DND-41 (cell line): ENCODE data around the gene CNIH1.

ENCODE experiments used
- ATAC-seq: fragments of 200-7000 bp; cut with Tn5 transposase; 3 replicates; pipeline ENCODE4 v1.9.1; 2021; ENCODE audit warnings: low read depth; ENCODE audit not compliant: insufficient read depth
- DNase-seq: peaks from one replicate; pipeline ENCODE4 v3.0.0-alpha.2; 2020
- H2AFZ ChIP-seq: 2 replicates; pipeline ENCODE4 v1.6.0; 2012; ENCODE audit warnings: low read depth, low read length
- H3K27ac ChIP-seq: 2 replicates; pipeline ENCODE4 v1.5.1; 2012; ENCODE audit warnings: low read length, inconsistent platforms
- H3K27me3 ChIP-seq: fragments of 200-600 bp; sonication (generic); 2 replicates; pipeline ENCODE4 v1.6.0; 2012; ENCODE audit warnings: low read length, mild to moderate bottlenecking, inconsistent platforms; ENCODE audit not compliant: insufficient read depth, poor library complexity
- H3K36me3 ChIP-seq: 2 replicates; pipeline ENCODE4 v1.5.1; 2012; ENCODE audit warnings: low read length, inconsistent platforms; ENCODE audit not compliant: insufficient read depth
- H3K4me1 ChIP-seq: 2 replicates; pipeline ENCODE4 v1.5.1; 2012; ENCODE audit warnings: mild to moderate bottlenecking, low read length; ENCODE audit not compliant: insufficient read depth
- H3K4me2 ChIP-seq: 2 replicates; pipeline ENCODE4 v1.6.0; 2012; ENCODE audit warnings: mild to moderate bottlenecking, moderate library complexity, low read length, inconsistent platforms; ENCODE audit not compliant: insufficient read depth
- H3K4me3 ChIP-seq, 2 experiments: fragments of 200-600 bp in 1 of 2; shearing (Covaris generic) in 1 of 2; 2 replicates each; pipeline ENCODE4 v1.5.1; 2012 to 2016; ENCODE audit warnings: inconsistent platforms in 2 of 2, low read length in 2 of 2, mild to moderate bottlenecking in 2 of 2, low read depth in 1 of 2, moderate library complexity in 1 of 2
- H3K79me2 ChIP-seq: 2 replicates; pipeline ENCODE4 v1.6.0; 2012; ENCODE audit warnings: low read length, inconsistent platforms; ENCODE audit not compliant: insufficient read depth
- H3K9ac ChIP-seq: 2 replicates; pipeline ENCODE4 v1.6.0; 2012; ENCODE audit warnings: low read depth, mild to moderate bottlenecking, inconsistent platforms, low read length, moderate library complexity
- H3K9me3 ChIP-seq: 2 replicates; pipeline ENCODE4 v1.5.1; 2012; ENCODE audit warnings: low read length, moderate library complexity, mild to moderate bottlenecking, inconsistent platforms; ENCODE audit not compliant: insufficient read depth, severe bottlenecking
- H4K20me1 ChIP-seq: 2 replicates; pipeline ENCODE4 v1.6.0; 2012; ENCODE audit warnings: low read length; ENCODE audit not compliant: insufficient read depth
- EZH2 ChIP-seq: IDR thresholded peaks from 3 replicates; pipeline ENCODE4 v1.6.1; 2012; ENCODE audit warnings: borderline replicate concordance, low read depth, mild to moderate bottlenecking, moderate library complexity, low read length, inconsistent platforms; ENCODE audit not compliant: severe bottlenecking
- TF ChIP-seq, protein P1 (sequence below): IDR thresholded peaks from 2 replicates; pipeline ENCODE4 v1.5.1; 2012; ENCODE audit warnings: borderline replicate concordance, low read length, moderate library complexity, mild to moderate bottlenecking; ENCODE audit not compliant: poor library complexity, severe bottlenecking; ENCODE audit errors: extremely low read depth

CNIH1 gene

DNA sequence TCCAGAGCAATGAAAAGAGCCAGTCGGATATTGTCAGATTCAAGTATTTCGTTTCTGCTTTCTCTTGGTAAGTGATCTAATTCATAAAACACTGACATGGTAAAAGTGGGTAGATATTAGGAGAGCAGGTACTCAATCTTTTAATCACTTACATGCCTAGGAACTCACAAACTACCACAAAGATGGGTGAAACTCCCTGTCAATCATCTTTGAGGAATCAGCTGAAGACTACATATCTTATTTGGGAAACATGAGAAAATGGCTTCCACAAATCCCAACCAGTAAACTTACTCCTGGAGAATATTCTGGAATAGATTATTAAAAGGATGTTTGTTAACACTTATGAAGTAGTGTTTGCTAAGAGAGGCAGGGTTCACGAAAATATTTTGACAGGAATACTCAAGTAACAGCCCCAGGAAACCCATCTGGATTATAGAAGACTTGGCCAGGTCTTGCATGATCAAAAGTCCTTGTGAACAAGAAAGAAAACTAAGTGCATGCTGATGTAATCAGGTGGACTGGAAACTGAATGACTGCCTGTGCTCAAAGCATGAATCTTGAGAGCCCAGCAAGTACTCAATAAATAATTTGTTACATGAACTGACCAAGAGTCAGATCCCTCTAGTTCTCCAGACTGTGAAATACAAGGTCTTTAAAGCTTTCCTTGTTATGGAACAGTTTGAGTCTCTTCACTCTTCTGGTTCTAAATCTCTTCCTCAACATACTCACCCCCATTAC, 15.5 kb downstream of the CNIH1 start:
- ATAC-seq, result no peak
- Histone ChIP-seq H4K20me1 (peaks cover 10% of the 10 kb centered on the region; the same call in 1 of the 2 replicates), H3K4me2 (no peak overlapping the region), H3K36me3 (peaks cover 90% of the 10 kb centered on the region), H3K4me1 (no peaks in the 10 kb centered on the region), H3K27ac (no peak overlapping the region), H3K79me2 (peaks cover 14% of the 10 kb centered on the region), H3K9ac (no peak overlapping the region), H2AFZ (no peak overlapping the region), H3K9me3 (no peaks in the 10 kb centered on the region), H3K27me3 (no peaks in the 10 kb centered on the region), H3K4me3 (no peak overlapping the region)
- TF ChIP-seq, protein P1, sequence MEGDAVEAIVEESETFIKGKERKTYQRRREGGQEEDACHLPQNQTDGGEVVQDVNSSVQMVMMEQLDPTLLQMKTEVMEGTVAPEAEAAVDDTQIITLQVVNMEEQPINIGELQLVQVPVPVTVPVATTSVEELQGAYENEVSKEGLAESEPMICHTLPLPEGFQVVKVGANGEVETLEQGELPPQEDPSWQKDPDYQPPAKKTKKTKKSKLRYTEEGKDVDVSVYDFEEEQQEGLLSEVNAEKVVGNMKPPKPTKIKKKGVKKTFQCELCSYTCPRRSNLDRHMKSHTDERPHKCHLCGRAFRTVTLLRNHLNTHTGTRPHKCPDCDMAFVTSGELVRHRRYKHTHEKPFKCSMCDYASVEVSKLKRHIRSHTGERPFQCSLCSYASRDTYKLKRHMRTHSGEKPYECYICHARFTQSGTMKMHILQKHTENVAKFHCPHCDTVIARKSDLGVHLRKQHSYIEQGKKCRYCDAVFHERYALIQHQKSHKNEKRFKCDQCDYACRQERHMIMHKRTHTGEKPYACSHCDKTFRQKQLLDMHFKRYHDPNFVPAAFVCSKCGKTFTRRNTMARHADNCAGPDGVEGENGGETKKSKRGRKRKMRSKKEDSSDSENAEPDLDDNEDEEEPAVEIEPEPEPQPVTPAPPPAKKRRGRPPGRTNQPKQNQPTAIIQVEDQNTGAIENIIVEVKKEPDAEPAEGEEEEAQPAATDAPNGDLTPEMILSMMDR, result no peak
- TF ChIP-seq EZH2, result no peak
- DNase-seq, result no peak

DNA sequence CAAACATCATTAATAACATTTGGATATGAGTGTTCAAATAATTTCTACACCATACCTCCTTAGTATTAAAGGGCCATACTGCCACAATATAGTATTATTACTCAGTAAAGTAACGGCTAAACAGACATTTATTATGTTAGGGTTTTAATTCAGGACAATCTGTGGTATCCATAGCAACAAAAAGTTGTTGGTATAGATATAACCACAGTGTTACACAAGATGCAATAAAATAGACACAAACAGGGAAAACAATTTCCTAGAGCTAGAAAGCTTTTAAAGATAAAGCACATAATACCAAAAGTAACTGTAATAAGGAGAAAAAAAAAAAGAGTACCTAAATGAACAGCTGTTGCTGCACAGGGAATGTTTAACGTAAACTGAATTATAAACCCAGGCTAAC, 16.1 kb downstream of the CNIH1 start:
- Histone ChIP-seq H4K20me1 (peaks cover 8% of the 10 kb centered on the region; the same call in 1 of the 2 replicates), H3K9ac (no peak overlapping the region), H3K27ac (no peak overlapping the region), H3K27me3 (no peaks in the 10 kb centered on the region), H3K79me2 (peaks cover 8% of the 10 kb centered on the region), H3K4me3 (no peak overlapping the region), H3K9me3 (no peaks in the 10 kb centered on the region), H2AFZ (no peak overlapping the region), H3K4me2 (no peak overlapping the region), H3K36me3 (peaks cover 90% of the 10 kb centered on the region), H3K4me1 (no peaks in the 10 kb centered on the region)
- DNase-seq (no peak), ATAC-seq (no peak)
- no peak for TF ChIP-seq EZH2
- TF ChIP-seq, protein P1, result no peak

DNA sequence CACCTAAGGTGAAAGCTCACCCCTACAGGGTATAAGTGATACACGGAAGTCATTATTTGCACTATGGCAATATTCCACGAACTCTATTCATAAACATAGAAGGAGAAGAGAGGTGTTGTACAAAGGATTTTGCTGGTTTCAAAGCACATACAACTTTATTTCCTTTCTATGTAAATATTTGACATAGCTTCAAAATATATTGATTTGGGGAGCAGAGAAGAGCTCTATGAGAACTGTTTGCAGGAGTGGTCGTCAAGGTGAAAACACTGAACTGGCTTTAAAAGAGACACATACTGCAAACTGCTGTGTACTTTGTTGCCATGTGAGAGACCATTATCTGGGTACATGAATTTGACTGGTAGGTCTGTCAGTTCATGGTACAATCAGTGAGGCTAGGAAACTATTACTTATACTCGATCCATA, 16.7 kb downstream of the CNIH1 start:
- Histone ChIP-seq H3K4me1 (no peaks in the 10 kb centered on the region), H3K4me2 (no peak overlapping the region), H3K36me3 (peaks cover 84% of the 10 kb centered on the region), H2AFZ (no peak overlapping the region), H3K27me3 (no peaks in the 10 kb centered on the region), H3K9ac (no peak overlapping the region), H4K20me1 (peaks cover 3% of the 10 kb centered on the region; the same call in 1 of the 2 replicates), H3K4me3 (no peak overlapping the region), H3K79me2 (peaks cover 3% of the 10 kb centered on the region; the same call in 1 of the 2 replicates), H3K27ac (no peak overlapping the region), H3K9me3 (no peaks in the 10 kb centered on the region)
- ATAC-seq (no peak), DNase-seq (no peak)
- no peak for TF ChIP-seq EZH2
- TF ChIP-seq, protein P1, result no peak
